ENCODE data around the gene TBXT.

DNA sequence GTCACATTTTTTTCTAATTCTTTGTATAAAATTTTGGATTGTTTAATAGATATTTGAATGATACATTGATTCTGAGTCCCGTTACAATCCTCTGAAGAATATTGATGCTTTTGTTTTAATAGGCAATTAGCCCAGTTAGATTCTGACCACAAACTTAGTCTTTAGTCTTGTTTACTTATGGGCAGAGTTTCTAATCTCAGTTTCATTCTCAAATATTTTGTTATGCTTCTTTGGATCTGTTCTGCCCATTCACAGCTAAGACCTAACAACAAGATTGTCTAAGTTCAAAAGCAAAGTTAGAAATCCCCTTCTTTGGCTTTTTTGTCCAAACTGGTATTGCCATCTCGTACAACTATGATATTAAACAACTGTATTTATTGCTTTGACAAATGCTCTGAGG, 58.0 kb downstream of the TBXT start:
- TF ChIP-seq CTCF (tag by site-specific recombination; IDR thresholded peaks at IDR 0.05) (no peak), ZBTB7A (tag by site-specific recombination; IDR thresholded peaks at IDR 0.05; ENCODE audit: low read depth) (no peak), ZNF610 (tag by site-specific recombination; IDR thresholded peaks at IDR 0.05; ENCODE audit: borderline replicate concordance) (no peak)
- TF ChIP-seq, protein P1, sequence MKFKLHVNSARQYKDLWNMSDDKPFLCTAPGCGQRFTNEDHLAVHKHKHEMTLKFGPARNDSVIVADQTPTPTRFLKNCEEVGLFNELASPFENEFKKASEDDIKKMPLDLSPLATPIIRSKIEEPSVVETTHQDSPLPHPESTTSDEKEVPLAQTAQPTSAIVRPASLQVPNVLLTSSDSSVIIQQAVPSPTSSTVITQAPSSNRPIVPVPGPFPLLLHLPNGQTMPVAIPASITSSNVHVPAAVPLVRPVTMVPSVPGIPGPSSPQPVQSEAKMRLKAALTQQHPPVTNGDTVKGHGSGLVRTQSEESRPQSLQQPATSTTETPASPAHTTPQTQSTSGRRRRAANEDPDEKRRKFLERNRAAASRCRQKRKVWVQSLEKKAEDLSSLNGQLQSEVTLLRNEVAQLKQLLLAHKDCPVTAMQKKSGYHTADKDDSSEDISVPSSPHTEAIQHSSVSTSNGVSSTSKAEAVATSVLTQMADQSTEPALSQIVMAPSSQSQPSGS (tag by site-specific recombination; IDR thresholded peaks at IDR 0.05; ENCODE audit: low read depth) = no peak
